ENCODE measurements around the gene AATK.

GRCh38 chr17:81182596-81182995 is 16.6 kb upstream of the AATK start:
- TF ChIP-seq CTCF (IDR thresholded peaks at IDR 0.05) (no peak), POLR2A (IDR thresholded peaks at IDR 0.05) (no peak)
